ENCODE data around the gene EFHD1.
A peak's percentile ranks its signal among the peaks of the same experiment; 100 is the strongest.

EFHD1 gene

GRCh38 chr2:232633413-232634205 lies at the start of gene EFHD1:
Gene EFHD1, plus strand, starts transcription at chr2:232633604. Its CDS starts 101 bp downstream, at chr2:232633705.
- peak; percentile 44 for DNase-seq

- no peak for DNase-seq
Observed at GRCh38 chr2:232584238-232584637, 49.2 kb upstream of the EFHD1 start.

DNA sequence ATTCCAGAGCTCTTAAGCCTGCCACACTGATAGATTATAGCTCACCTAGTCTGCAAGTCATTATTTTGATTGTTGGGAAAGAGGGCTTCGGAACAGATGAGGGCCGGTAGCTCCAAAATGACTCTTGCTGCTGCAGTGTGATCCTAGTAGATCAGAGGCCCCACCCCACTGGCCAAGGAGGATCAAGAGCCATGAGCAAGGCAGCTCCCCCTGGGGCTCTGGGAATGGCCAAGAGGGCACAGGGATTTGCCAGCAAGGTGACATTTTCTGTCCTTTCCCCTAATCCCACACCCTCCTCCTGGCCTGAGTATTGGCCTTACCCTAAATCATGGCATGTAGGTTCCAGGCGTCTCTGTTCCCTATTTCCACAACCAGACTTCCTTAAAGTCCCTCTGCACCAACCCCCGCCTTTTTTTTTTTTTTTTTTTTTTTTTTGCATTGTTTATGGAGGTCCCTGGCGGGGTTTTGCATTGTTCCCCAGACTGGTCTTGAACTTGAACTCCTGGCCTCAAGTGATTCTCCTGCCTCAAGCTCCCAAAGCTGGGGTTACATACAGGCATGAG lies 46.4 kb upstream of the EFHD1 start:
- DNase-seq: no peak

DNA sequence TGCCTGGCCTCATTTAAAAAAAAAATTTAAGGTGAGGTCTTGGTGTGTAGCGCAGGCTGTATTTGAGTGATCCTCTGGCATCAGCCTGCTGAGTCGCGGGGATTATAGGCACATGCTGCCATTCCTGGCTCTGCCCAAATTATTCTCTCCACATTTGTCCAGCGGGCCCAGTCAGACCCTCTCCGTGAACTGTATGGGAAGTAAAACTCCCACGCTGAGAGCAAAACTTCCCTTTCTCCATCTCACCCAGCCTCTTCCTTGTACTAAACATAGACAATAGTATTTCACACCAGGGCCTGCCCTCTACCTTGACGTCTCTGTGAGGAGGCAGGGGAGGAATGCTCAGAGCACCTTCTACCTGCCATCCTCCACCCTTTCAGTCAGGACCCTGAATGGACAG lies 45.9 kb upstream of the EFHD1 start:
- no peak for DNase-seq

GRCh38 chr2:232588031-232588430 lies 45.4 kb upstream of the EFHD1 start:
- no peak for DNase-seq

- no peak for DNase-seq
Observed at GRCh38 chr2:232588680-232589585, 44.5 kb upstream of the EFHD1 start.

- no peak for DNase-seq
Observed at GRCh38 chr2:232592772-232593395, 40.5 kb upstream of the EFHD1 start.

DNA sequence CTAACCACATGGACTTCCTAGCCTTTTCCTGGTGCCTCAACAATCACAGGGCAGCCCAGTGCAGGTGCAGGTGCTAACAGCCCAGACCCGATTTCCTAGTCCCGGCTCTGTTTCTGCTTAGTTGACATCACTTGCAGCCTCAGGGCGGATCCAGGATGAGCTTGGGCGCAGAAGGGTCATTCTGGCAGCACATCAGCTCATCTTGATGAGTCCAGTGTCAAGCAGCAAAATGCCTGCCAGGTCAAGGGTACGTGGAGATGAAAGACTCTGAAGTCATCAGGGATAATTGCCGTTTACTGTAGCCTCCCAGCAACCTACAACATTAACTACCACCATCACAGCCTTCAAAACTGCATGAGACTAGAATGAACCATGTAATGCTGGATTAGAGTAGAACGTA lies 39.4 kb upstream of the EFHD1 start:
- no peak for DNase-seq

DNA sequence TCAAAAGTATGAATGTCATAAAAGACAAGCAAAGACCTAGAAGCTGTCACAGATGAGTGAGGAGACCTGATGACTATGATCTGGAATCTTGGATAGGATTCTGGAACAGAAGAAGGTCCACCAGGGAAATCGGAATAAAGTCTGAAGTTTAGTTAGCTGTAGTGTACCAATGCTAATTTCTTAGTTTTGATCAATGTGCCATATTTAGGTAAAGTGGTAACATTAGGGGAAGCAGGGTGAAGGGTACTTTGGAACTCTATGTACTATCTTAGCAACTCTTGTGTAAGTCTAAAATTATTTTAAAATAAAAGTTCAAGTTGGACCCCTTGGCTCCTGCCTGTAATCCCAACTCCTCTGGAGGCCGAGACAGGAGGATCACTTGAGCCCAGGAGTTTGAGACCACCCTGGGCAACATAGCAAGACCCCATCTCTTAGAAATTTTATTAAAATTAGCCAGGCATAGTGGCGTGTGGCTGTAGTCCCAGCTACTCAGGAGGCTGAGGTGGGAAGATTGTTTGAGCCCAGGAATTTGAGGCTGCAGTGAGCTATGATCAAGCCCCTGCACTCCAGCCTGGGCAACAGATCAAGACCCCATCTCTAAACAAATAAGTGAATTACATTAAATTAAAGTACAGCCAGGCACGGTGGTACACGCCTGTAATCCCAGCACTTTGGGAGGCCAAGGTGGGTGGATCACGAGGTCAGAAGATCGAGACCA lies 35.9 kb upstream of the EFHD1 start:
- no peak for DNase-seq

- no peak for DNase-seq
Observed at GRCh38 chr2:232598293-232598692, 35.1 kb upstream of the EFHD1 start.

DNA sequence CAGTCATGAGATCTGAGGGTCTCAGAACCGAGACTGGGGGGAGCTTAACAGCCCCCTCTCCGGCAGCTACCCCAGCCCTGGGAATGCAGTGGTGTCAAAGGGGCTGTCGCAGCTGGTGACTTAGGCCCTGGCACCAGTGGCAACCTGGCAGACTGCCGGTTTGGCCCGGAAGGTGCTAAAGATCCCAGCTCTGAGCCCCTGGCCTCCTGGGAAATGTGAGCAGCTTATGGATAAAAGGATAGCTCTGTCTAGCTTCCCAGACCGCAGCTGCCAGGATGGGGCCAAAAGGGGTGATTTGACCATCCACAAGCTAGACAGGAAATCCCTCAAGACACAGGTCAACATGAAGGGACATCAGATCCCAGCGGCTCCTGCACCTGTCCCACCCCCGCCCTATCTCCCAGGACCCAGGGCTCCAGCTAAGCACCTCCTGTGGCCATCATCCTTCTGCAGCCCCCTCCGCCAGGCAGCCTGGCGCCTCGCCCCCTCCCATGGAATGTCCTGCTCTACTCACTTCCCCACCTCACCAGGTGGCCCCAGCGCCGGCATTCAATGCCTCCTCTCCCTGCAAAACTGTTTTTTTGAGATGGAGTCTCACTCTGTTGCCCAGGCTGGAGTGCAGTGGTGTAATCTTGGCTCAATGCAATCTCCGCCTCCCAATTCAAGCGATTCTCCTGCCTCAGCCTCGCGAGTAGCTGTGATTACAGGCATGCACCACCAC lies 33.2 kb upstream of the EFHD1 start:
- no peak for DNase-seq

DNA sequence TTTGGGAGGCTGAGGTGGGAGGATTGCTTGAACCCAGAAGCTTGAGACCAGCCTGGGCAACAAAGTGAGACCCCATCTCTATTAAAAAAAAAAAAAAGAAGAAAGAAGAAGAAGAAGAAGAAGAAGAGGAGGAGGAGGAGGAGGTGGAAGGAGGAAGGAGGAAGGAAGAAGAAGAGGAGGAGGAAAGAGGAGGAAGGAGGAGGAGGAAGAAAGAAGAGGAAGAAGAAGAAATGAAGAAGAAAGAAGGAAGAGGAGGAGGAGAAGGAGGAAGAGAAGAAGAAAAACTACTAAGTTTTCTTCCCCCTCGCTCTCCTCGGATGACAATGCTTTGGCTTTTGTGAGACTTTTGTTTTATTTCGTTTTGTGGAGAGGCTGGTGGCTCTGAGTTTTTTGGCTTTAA lies 30.1 kb upstream of the EFHD1 start:
- no peak for DNase-seq

DNA sequence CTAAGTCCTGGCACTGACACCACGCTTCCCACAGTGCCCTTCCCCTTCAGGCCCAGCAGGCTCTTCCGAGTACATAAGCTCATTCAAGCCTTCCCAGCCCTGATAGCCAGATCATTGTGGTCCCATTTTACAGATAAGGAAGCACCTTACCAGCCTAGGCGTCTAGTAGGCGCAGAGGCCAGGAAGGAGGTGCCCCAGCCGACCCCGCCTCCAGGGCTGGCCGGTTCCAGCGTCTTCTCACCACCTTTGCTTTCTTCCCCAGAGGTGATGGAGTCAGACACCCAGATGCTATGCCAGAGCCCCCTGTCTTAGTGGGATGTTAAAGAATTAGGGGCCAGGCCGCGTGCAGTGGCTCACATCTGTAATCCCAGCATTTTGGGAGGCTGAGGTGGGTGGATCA lies 28.9 kb upstream of the EFHD1 start:
- no peak for DNase-seq

- no peak for DNase-seq
Observed at GRCh38 chr2:232607011-232607410, 26.4 kb upstream of the EFHD1 start.

GRCh38 chr2:232609607-232610006 lies 23.8 kb upstream of the EFHD1 start:
- DNase-seq: no peak

- DNase-seq: no peak
Observed at GRCh38 chr2:232610081-232610480, 23.3 kb upstream of the EFHD1 start.

- DNase-seq: no peak
Observed at GRCh38 chr2:232611061-232611460, 22.3 kb upstream of the EFHD1 start.

DNA sequence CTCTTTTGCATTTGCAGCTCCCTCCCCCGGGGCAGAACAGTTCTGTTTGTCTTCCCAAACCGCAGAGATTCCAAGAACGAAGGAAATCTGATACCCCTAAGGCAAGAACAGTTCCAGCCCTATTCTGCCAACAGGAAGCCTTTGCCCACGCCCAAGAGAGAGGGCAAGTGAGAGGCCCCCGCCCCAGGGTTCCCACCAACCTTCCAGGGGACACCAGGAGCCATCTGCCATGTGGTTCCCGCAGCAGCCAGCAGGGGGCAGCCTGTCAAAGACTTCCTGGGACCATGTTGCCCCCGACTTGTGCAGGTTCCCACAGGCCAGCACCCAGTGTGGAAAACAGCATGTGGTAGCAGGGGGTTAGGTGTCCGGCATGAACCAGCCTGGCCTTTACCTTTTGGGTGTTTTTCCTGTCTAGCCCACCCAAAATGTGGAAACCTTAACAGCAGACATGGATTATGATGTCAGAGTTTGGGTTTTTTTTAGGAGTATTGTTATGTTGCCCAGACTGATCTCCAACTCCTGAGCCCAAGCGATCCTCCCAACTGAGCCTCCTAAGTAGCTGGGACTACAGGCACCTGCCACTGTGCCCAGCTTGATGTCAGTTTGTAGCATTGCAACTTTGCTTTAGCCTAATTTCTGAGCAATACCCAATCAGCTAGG lies 21.7 kb upstream of the EFHD1 start:
- peak; percentile 74 for DNase-seq

- DNase-seq: no peak
Observed at GRCh38 chr2:232613538-232614134, 19.8 kb upstream of the EFHD1 start.

DNA sequence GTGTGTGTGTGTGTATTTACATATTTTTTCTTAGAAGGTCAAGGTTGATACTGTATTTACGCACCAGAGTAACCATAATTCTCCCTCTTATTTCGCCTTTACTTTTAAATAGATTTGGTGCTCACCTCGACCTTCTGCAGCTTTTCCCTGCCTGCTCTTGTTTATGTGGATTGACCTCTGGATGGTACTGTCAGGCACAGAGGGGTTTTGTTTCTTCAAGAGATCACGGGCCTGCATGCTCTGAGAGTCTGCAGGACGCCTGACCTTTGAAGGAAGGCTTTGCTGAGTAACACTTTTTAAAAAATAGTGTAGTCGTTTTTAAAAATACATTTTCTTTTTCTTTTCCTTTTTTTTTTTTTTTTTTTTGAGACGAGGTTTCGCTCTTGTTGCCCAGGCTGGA lies 18.1 kb upstream of the EFHD1 start:
- DNase-seq: no peak

DNA sequence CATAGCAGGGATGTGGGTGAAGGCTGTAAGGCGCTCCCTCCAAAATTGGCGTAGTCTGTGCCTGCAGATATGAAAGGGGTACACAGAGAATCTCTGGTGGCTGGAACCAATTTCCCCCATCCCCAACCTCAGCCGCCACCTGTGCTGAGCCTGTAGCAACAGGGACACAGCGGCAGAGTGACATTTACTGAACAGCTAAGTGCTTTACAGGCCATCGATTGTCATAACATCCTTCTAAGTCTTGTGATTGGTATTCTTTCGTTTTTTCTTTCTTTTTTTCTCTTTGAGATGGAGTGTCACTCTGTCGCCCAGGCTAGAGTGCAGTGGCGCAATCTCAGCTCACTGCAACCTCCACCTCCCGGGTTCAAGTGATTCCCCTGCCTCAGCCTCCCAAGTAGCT lies 12.2 kb upstream of the EFHD1 start:
- DNase-seq: no peak
